Measurements from ENCODE around the gene CSNK1G1. TPM values are rescaled to one million over a fixed set of nuclear protein-coding genes. Genes with fewer than 3 reads are reported as not detected.

The CSNK1G1 gene
- total and polyA plus RNA-seq, 2 of the 8 experiments (the other 6 are each of a cell fraction or from before 2014, with no cell fraction given): 6.0 to 12.9 TPM

- Histone ChIP-seq H2BK12ac (ENCODE audit: low read depth, low read length) (no peak overlapping the region), H2BK5ac (ENCODE audit: low read depth, low read length) (no peak overlapping the region), H3K4me2 (ENCODE audit: insufficient read depth in 1 of 2, low read depth in 2 of 2, low read length in 2 of 2) (no peak overlapping the region), H3K18ac (ENCODE audit: extremely low read depth, low read length) (no peak overlapping the region), H4K5ac (ENCODE audit: insufficient read length, low read depth, low read length) (no peak overlapping the region), H3K79me2 (ENCODE audit: control insufficient read depth in 1 of 2, insufficient read depth in 2 of 2, low read length in 2 of 2) (no peaks in the 10 kb centered on the region; a peak in 2 of 4 replicates), H3K4ac (replicated peaks; ENCODE audit: insufficient read length, low read depth, low read length) (no peak overlapping the region), H2AK5ac (ENCODE audit: low read depth, low read length) (no peak overlapping the region), H2BK15ac (ENCODE audit: low read length) (no peak overlapping the region), H3K27me3 (replicated peaks in 1 of 4; ENCODE audit: control insufficient read depth in 3 of 4, extremely low read depth in 1 of 4, insufficient read depth in 3 of 4, low read length in 3 of 4) (no peaks in the 10 kb centered on the region), H2BK120ac (replicated peaks; ENCODE audit: low read depth, low read length) (no peak overlapping the region), H4K20me1 (replicated peaks in 1 of 2; ENCODE audit: control insufficient read depth in 1 of 2, insufficient read depth in 2 of 2, low read length in 2 of 2) (no peaks in the 10 kb centered on the region), H3K23me2 (ENCODE audit: low read depth, low read length) (no peaks in the 10 kb centered on the region), H3K23ac (ENCODE audit: insufficient read length) (no peak overlapping the region), H3K4me3 (ENCODE audit: extremely low read depth in 1 of 4, insufficient read depth in 2 of 4, low read depth in 3 of 4, low read length in 4 of 4) (no peak overlapping the region), H3K36me3 (ENCODE audit: control insufficient read depth in 2 of 4, insufficient read depth in 4 of 4, low read length in 3 of 4) (no peaks in the 10 kb centered on the region), H3K27ac (ENCODE audit: low read depth, low read length) (no peak overlapping the region), H2BK20ac (ENCODE audit: low read length) (no peak overlapping the region), H3K56ac (replicated peaks; ENCODE audit: insufficient read length, low read depth, low read length) (no peak overlapping the region), H3K4me1 (replicated peaks in 1 of 4; ENCODE audit: control insufficient read depth in 3 of 4, insufficient read depth in 4 of 4, low read length in 3 of 4) (no peaks in the 10 kb centered on the region), H4K8ac (ENCODE audit: extremely low read depth, insufficient read depth, low read length) (no peak overlapping the region), H3K14ac (ENCODE audit: insufficient read length) (no peak overlapping the region), H3K9ac (replicated peaks in 1 of 4; ENCODE audit: extremely low read depth in 1 of 4, low read depth in 3 of 4, low read length in 3 of 4) (no peak overlapping the region), H4K91ac (replicated peaks; ENCODE audit: insufficient read length, low read length) (no peak overlapping the region), H3K9me3 (ENCODE audit: insufficient read depth in 2 of 2, low read depth in 1 of 2, low read length in 1 of 2) (no peaks in the 10 kb centered on the region), H2AFZ (ENCODE audit: low read length) (no peak overlapping the region), H3K79me1 (ENCODE audit: low read depth, low read length) (no peaks in the 10 kb centered on the region)
- 88% methylated on average over 4 of the region's 4 CpGs; no CpG with 5 or more reads in 1 of the 2 experiments for WGBS, 2 experiments (ENCODE audit: extremely low coverage in 1 of 2, insufficient coverage in 1 of 2, insufficient read length in 1 of 2, insufficient replicate concordance in 2 of 2, low coverage in 1 of 2, low lambda C conversion rate in 2 of 2, missing lambda C conversion rate in 1 of 2)
- FAIRE-seq: no peak
- ChIA-PET CTCF (ENCODE audit: partially characterized antibody) (interaction anchor here (0.9 to 1.0 kb wide), 2 partner anchors 20 to 81 kb away, joined by 3 read pairs; no protein-coding TSS in a partner anchor), POLR2A (ENCODE audit: partially characterized antibody) (no interaction called here)
- DNase-seq (ENCODE audit: low read depth in 1 of 2, low spot score in 2 of 2): no peak
- TF ChIP-seq BCL11A (IDR thresholded peaks at IDR 0.05; ENCODE audit: low read depth in 2 of 2, low read length in 2 of 2) (no peak), CTCF (IDR thresholded peaks at IDR 0.05; ENCODE audit: control extremely low read depth in 1 of 3, insufficient read depth in 1 of 3, low read depth in 1 of 3, low read length in 3 of 3) (no peak), RFX5 (IDR thresholded peaks at IDR 0.05; ENCODE audit: borderline replicate concordance, low read depth, low read length) (no peak), SUZ12 (IDR thresholded peaks at IDR 0.05; ENCODE audit: low read length) (no peak), FOSL1 (IDR thresholded peaks at IDR 0.05; ENCODE audit: insufficient read depth, low read depth, low read length) (no peak)
Observed at GRCh38 chr15:64279131-64279530, 76.8 kb downstream of the CSNK1G1 start.
